Measurements from ENCODE around the gene ADAMTS14. TPM values are rescaled to one million over a fixed set of nuclear protein-coding genes. Genes with fewer than 3 reads are reported as not detected.
A peak's percentile ranks its signal among the peaks of the same experiment; 100 is the strongest.

The ADAMTS14 gene
- total RNA-seq, 4 donors from 2014 or later: 0.15 to 0.51 (median 0.40) TPM

GRCh38 chr10:70671619-70672164 is 614 bp upstream of the ADAMTS14 start:
- Histone ChIP-seq H3K4me3 (peak overlapping the region; percentile 53), H3K27ac (no peak overlapping the region), H3K27me3 (peaks cover 30% of the 10 kb centered on the region), H3K9me3 (no peaks in the 10 kb centered on the region), H3K4me1 (peaks cover 38% of the 10 kb centered on the region), H3K36me3 (no peaks in the 10 kb centered on the region)
- DNase-seq (ENCODE audit: low spot score in 2 of 2): no peak
- TF ChIP-seq CTCF (IDR thresholded peaks at IDR 0.05) (no peak), POLR2AphosphoS5 (IDR thresholded peaks at IDR 0.05) (no peak)
- 17% methylated on average over 3 of the region's 5 CpGs for WGBS

- Histone ChIP-seq H3K27ac (peak overlapping the region; percentile 9), H3K4me1 (peaks cover 38% of the 10 kb centered on the region), H3K36me3 (no peaks in the 10 kb centered on the region), H3K4me3 (peak overlapping the region; percentile 53), H3K27me3 (peaks cover 30% of the 10 kb centered on the region), H3K9me3 (no peaks in the 10 kb centered on the region)
- no peak for TF ChIP-seq EP300 (IDR thresholded peaks at IDR 0.05)
- TF ChIP-seq POLR2AphosphoS5 (IDR thresholded peaks at IDR 0.05): no peak
- TF ChIP-seq CTCF (IDR thresholded peaks at IDR 0.05): no peak
- no peak for TF ChIP-seq POLR2A (IDR thresholded peaks at IDR 0.05)
- WGBS: 47% methylated on average over 13 of the region's 14 CpGs
- no peak for DNase-seq (ENCODE audit: low spot score in 2 of 2)
Observed at GRCh38 chr10:70673043-70673928, 980 bp downstream of the ADAMTS14 start.

GRCh38 chr10:70673929-70674559 is 1.7 kb downstream of the ADAMTS14 start:
- peaks cover 30% of the 10 kb centered on the region for H3K27me3 ChIP-seq
- H3K27ac ChIP-seq: peak overlapping the region; percentile 9
- no peaks in the 10 kb centered on the region for H3K9me3 ChIP-seq
- 49% methylated on average over 11 of the region's 11 CpGs for WGBS
- H3K36me3 ChIP-seq: no peaks in the 10 kb centered on the region
- TF ChIP-seq EP300 (IDR thresholded peaks at IDR 0.05): no peak
- TF ChIP-seq CTCF (IDR thresholded peaks at IDR 0.05): no peak
- no peak for TF ChIP-seq POLR2AphosphoS5 (IDR thresholded peaks at IDR 0.05)
- TF ChIP-seq POLR2A (IDR thresholded peaks at IDR 0.05): no peak
- peaks cover 38% of the 10 kb centered on the region for H3K4me1 ChIP-seq
- H3K4me3 ChIP-seq: no peak overlapping the region
- no peak for DNase-seq (ENCODE audit: low spot score in 2 of 2)

- Histone ChIP-seq H3K27me3 (peaks cover 30% of the 10 kb centered on the region), H3K36me3 (no peaks in the 10 kb centered on the region), H3K9me3 (no peaks in the 10 kb centered on the region), H3K27ac (no peak overlapping the region), H3K4me3 (no peak overlapping the region), H3K4me1 (peaks cover 38% of the 10 kb centered on the region)
- WGBS: 72% methylated on average over 17 of the region's 24 CpGs
- no peak for DNase-seq (ENCODE audit: low spot score in 2 of 2)
- no peak for TF ChIP-seq POLR2A (IDR thresholded peaks at IDR 0.05)
- TF ChIP-seq POLR2AphosphoS5 (IDR thresholded peaks at IDR 0.05): no peak
- no peak for TF ChIP-seq EP300 (IDR thresholded peaks at IDR 0.05)
- TF ChIP-seq CTCF (IDR thresholded peaks at IDR 0.05): no peak
Observed at GRCh38 chr10:70674560-70675495, 2.5 kb downstream of the ADAMTS14 start.
